ACC112 (cell line): ENCODE data around the gene SNRPB.

Source experiments
- H2AFZ ChIP-seq: fragments of 200-600 bp; sonication (generic); one replicate; pipeline ENCODE4 v1.6.0; 2017; ENCODE audit warnings: antibody characterized with exemption, low read length; ENCODE audit not compliant: unreplicated experiment
- H3K27ac ChIP-seq: fragments of 200-600 bp; sonication (generic); 2 replicates; pipeline ENCODE4 v1.5.1; 2014; ENCODE audit warnings: low read depth, mild to moderate bottlenecking, antibody characterized with exemption, low read length, moderate library complexity
- H3K27me3 ChIP-seq: fragments of 200-600 bp; sonication (generic); 2 replicates; pipeline ENCODE4 v1.6.1; 2014; ENCODE audit warnings: mild to moderate bottlenecking, antibody characterized with exemption, low read length, moderate library complexity, mixed read lengths; ENCODE audit not compliant: insufficient read depth
- H3K36me3 ChIP-seq: fragments of 200-600 bp; sonication (generic); 2 replicates; pipeline ENCODE4 v1.6.1; 2016; ENCODE audit warnings: mild to moderate bottlenecking, antibody characterized with exemption, low read length, moderate library complexity, mixed read lengths; ENCODE audit not compliant: insufficient read depth
- H3K4me1 ChIP-seq: fragments of 200-600 bp; sonication (generic); one replicate; pipeline ENCODE4 v1.6.1; 2016; ENCODE audit warnings: low read length, mixed read lengths; ENCODE audit not compliant: insufficient read depth, unreplicated experiment, control insufficient read depth
- H3K4me3 ChIP-seq: fragments of 200-600 bp; sonication (generic); 2 replicates; pipeline ENCODE4 v1.5.1; 2014; ENCODE audit warnings: mild to moderate bottlenecking, low read depth, low read length
- H3K79me2 ChIP-seq: fragments of 200-600 bp; sonication (generic); one replicate; pipeline ENCODE4 v1.6.0; 2016; ENCODE audit warnings: low read length; ENCODE audit not compliant: control insufficient read depth, unreplicated experiment, insufficient read depth

SNRPB gene

GRCh38 chr20:2420510-2420909, 50.1 kb downstream of the SNRPB start:
- Histone ChIP-seq H3K27ac (no peak overlapping the region), H3K36me3 (no peaks in the 10 kb centered on the region), H3K4me3 (no peak overlapping the region), H3K79me2 (no peaks in the 10 kb centered on the region), H3K27me3 (peaks cover 10% of the 10 kb centered on the region; the same call in 1 of the 2 replicates), H2AFZ (no peak overlapping the region), H3K4me1 (no peaks in the 10 kb centered on the region)

GRCh38 chr20:2418388-2418787, 52.2 kb downstream of the SNRPB start:
- Histone ChIP-seq H3K27ac (no peak overlapping the region), H3K79me2 (no peaks in the 10 kb centered on the region), H3K4me3 (no peak overlapping the region), H3K4me1 (no peaks in the 10 kb centered on the region), H2AFZ (no peak overlapping the region), H3K36me3 (no peaks in the 10 kb centered on the region), H3K27me3 (peaks cover 20% of the 10 kb centered on the region)

- Histone ChIP-seq H3K27me3 (peaks cover 32% of the 10 kb centered on the region), H2AFZ (no peak overlapping the region), H3K27ac (no peak overlapping the region), H3K79me2 (no peaks in the 10 kb centered on the region), H3K36me3 (no peaks in the 10 kb centered on the region), H3K4me1 (no peaks in the 10 kb centered on the region), H3K4me3 (no peak overlapping the region)
These were observed 53.4 kb downstream of the SNRPB start for GRCh38 chr20:2417213-2417541.

GRCh38 chr20:2416541-2417212, 53.9 kb downstream of the SNRPB start:
- H3K36me3 ChIP-seq: no peaks in the 10 kb centered on the region
- H2AFZ ChIP-seq: no peak overlapping the region
- peaks cover 36% of the 10 kb centered on the region for H3K27me3 ChIP-seq
- H3K4me1 ChIP-seq: no peaks in the 10 kb centered on the region
- H3K27ac ChIP-seq: no peak overlapping the region
- H3K4me3 ChIP-seq: no peak overlapping the region
- H3K79me2 ChIP-seq: no peaks in the 10 kb centered on the region
